ENCODE data around the gene CAMK2N1. TPM values are rescaled to one million over a fixed set of nuclear protein-coding genes. Genes with fewer than 3 reads are reported as not detected.
A peak's percentile ranks its signal among the peaks of the same experiment; 100 is the strongest.

CAMK2N1 gene
- total and polyA plus RNA-seq, 2 of the 13 experiments (the other 11 are each of a cell fraction or from before 2014, with no cell fraction given) = 38.0 to 38.6 TPM

GRCh38 chr1:20483833-20484518 lies 2.0 kb downstream of the CAMK2N1 start (continued):
- TF ChIP-seq ZBTB33 (CRISPR knock-in tag; IDR thresholded peaks at IDR 0.05) = no peak
- TF ChIP-seq MXD3 (CRISPR knock-in tag; IDR thresholded peaks at IDR 0.05) = no peak
- peak; percentile 27 for TF ChIP-seq PTBP1 (IDR thresholded peaks at IDR 0.05; ENCODE audit: low read depth, low read length, poor library complexity, severe bottlenecking)
- TF ChIP-seq ZNF674 (CRISPR knock-in tag; IDR thresholded peaks at IDR 0.05; ENCODE audit: low read depth) = no peak
- TF ChIP-seq FOXK1 (CRISPR knock-in tag; IDR thresholded peaks at IDR 0.05; ENCODE audit: borderline replicate concordance, low read depth) = no peak
- TF ChIP-seq ELF1 (CRISPR knock-in tag; IDR thresholded peaks at IDR 0.05) = no peak
- TF ChIP-seq ZNF337 (CRISPR knock-in tag; IDR thresholded peaks at IDR 0.05; ENCODE audit: borderline replicate concordance, low read depth) = no peak
- no peak for TF ChIP-seq ZNF33A (CRISPR knock-in tag; IDR thresholded peaks at IDR 0.05; ENCODE audit: borderline replicate concordance)
- TF ChIP-seq ZNF543 (CRISPR knock-in tag; IDR thresholded peaks at IDR 0.05) = no peak; the same call in 1 of the 2 replicates
- TF ChIP-seq TBL1XR1 (IDR thresholded peaks at IDR 0.05; ENCODE audit: borderline replicate concordance, low read length, partially characterized antibody) = no peak
- no peak; the same call in 1 of the 2 replicates for TF ChIP-seq FOSL1 (CRISPR knock-in tag; IDR thresholded peaks at IDR 0.05; ENCODE audit: borderline replicate concordance)
- TF ChIP-seq ZNF530 (CRISPR knock-in tag; IDR thresholded peaks at IDR 0.05; ENCODE audit: low read depth) = no peak
- peak; percentile 82; the same call in 1 of the 2 replicates for TF ChIP-seq SSRP1 (CRISPR knock-in tag; IDR thresholded peaks at IDR 0.05)
- no peak for TF ChIP-seq CENPBD1 (CRISPR knock-in tag; IDR thresholded peaks at IDR 0.05; ENCODE audit: borderline replicate concordance, low read depth)
- 0 out of 2 replicates have a peak, but pooled peaks have one; percentile 44 for TF ChIP-seq ZFYVE20 (CRISPR knock-in tag; IDR thresholded peaks at IDR 0.05; ENCODE audit: borderline replicate concordance, low read depth)
- no peak for TF ChIP-seq PREB (CRISPR knock-in tag; IDR thresholded peaks at IDR 0.05)
- no peak for TF ChIP-seq PHF21A (CRISPR knock-in tag; IDR thresholded peaks at IDR 0.05)
- no peak for TF ChIP-seq ZNF281 (CRISPR knock-in tag; IDR thresholded peaks at IDR 0.05; ENCODE audit: borderline replicate concordance)
- no peak for TF ChIP-seq ZNF343 (CRISPR knock-in tag; IDR thresholded peaks at IDR 0.05)
- TF ChIP-seq RXRA (CRISPR knock-in tag; IDR thresholded peaks at IDR 0.05) = no peak
- no peak for TF ChIP-seq YY1 (IDR thresholded peaks at IDR 0.05; ENCODE audit: insufficient read depth, insufficient replicate concordance, low read depth, low read length)
- no peak for TF ChIP-seq SP140L (CRISPR knock-in tag; IDR thresholded peaks at IDR 0.05; ENCODE audit: borderline replicate concordance)
- 0 out of 2 replicates have a peak, but pooled peaks have one; percentile 47 for TF ChIP-seq ZSCAN29 (CRISPR knock-in tag; conservative IDR thresholded peaks at IDR 0.05)
